WI38 (cell line): ENCODE data around the gene TTLL5.

Experiments used
- H3K4me3 ChIP-seq: 2 replicates; pipeline ENCODE4 v1.5.1; 2011; ENCODE audit warnings: low read depth, mild to moderate bottlenecking, control low read depth, low read length
- CTCF ChIP-seq: IDR thresholded peaks from 2 replicates; pipeline ENCODE4 v1.5.1; 2012; ENCODE audit warnings: low read depth, mild to moderate bottlenecking, control low read depth, low read length

The TTLL5 gene

DNA sequence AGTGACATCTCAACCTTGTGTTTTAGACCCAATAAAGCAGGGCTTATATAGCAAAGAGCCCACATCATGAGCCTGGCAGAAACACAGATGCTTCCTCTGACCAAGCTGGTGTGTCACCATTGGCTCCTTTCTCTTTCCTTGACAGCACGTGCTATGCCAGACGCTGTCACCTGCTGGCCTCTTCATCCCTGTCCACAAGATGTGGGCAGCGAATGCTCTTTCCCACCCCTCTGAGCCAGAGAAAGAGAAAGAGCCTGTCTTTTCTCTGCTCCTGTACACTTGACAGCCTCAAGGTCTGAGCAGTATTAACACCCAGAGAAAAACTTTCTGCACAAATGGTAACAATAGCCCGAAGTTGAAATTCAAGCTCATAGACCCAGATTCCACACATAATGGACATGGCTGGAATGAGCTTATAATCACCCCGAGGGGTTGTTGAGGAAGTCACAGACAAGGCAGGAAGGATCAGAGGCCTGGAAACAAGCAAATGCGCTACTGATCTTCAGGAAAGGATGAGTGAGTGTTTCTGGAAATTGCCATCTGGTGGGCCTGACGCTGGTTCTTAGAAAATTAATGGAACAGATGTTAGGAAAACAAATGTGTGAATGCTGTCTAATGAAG, 311.9 kb downstream of the TTLL5 start:
- TF ChIP-seq CTCF, result no peak
- no peak overlapping the region for H3K4me3 ChIP-seq

- H3K4me3 ChIP-seq, result no peak overlapping the region
- no peak for TF ChIP-seq CTCF
Measured at GRCh38 chr14:75976826-75977581, 316.0 kb downstream of the TTLL5 start.

DNA sequence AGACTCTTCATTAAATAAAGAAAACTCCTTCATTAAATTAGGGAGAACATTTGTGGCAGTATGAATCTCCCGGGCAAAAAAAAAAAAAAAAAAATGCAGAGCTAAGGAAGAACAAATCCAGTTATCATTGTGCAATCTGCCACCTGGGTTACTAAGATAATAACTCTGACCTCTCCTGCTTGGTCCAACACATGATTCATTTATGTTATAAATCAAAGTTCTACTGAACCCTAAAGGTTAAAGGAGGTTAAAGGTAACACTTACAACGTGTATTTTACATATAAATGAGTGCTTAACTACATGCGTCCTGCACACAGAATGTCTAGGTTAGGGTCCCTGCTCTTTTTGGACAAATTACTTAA, 316.5 kb downstream of the TTLL5 start:
- H3K4me3 ChIP-seq, result no peak overlapping the region
- TF ChIP-seq CTCF, result no peak

DNA sequence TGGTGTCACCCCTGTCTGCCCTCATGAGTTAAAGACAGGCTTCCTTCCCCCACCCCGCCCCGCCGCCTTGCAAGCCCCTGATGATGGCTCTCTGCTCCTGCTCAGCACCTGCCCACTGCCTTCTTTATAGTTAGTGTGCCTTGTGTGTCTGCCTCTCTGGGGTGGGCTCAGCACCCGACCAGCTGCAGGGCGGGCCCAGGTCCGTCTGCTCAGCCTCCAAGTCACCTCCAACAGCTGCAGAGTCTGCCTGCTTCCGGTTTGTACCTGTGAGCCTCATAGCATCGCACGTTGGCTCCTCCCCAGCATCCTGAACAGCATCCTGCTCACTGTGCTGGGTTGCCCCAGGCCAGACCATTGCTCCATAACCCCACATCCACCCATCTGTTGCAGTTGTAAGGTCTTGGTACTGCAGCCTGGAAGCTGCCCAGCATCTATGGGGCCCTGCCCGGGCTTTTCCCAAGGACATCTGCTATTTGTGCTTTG, 317.2 kb downstream of the TTLL5 start:
- no peak overlapping the region for H3K4me3 ChIP-seq
- TF ChIP-seq CTCF, result no peak

DNA sequence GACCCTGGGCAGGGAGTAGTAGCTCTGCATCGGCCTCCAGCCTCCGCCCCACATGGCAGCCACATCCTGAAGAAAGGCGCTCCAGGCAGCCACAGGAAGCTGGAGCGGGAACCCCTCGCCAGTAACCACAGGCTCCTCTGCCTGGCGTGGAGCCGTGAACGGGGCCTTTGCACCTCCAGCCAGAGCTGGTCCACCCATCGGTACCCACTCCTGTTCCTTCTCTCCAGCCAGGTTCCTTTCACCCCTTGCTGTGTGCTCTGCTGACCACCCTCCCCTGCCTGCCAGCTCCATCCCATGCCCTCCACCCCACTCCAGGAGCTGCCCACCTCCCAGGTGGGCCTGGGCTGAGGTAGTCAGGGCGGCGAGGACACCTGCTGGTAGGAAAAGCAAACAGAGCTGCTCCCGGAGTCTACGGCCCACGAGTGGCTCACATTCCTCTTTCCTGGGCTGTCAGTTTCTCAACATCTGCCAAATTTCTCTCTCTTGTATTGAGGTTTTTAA, 318.1 kb downstream of the TTLL5 start:
- no peak overlapping the region for H3K4me3 ChIP-seq
- TF ChIP-seq CTCF, result peak; percentile 70

DNA sequence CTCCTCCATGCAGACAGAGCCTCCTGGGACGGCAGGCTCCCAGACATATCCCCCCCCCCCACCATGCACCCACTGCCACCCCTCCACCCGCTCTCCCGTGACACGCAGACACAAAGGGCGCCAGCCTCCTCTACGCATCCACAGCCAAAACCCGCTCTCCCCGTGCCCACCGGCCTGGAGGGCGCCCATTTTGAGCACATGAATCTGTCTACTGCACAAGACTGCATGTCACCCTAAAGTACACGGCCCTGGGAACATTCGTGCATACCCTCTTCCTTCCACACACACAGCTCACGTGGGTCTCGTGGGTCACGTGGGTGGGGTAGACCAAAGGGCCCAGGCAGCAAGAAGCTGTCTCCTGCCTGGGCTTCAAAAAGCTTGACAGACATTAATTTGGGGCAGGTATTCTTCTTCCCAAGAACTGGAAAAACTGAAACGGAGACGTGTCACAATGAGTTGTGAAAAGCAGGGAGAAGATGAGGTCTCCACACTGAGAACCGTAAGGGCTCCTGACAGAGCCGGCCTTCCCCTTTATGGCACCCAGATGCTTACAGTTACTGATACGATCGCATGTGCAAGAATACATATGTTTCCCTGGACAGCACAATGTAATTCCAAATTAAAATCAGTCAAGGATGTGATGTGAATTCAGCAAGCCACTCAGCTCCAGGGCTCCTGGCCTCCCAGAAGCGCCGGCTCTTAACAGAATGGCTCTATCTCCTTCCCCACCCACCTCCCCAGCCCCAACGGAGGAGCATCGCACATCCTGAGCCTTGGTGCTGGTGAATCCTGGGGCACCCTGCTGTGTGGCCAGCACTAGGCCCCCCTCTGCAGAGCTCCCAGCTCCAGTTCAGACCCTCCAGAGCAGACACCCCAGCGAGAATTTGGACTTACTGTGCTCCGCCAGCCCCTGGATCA, 318.9 kb downstream of the TTLL5 start:
- no peak overlapping the region for H3K4me3 ChIP-seq
- no peak for TF ChIP-seq CTCF
